ENCODE results near the gene RAB9A. TPM values are rescaled to one million over a fixed set of nuclear protein-coding genes. Genes with fewer than 3 reads are reported as not detected.

Gene RAB9A
- polyA plus RNA-seq, 1 of the 3 experiments (the other 2 are of a cell fraction), result 15.3 TPM

GRCh38 chrX:13747836-13748235, 58.9 kb downstream of the RAB9A start:
- Histone ChIP-seq H3K27me3 (ENCODE audit: insufficient read depth) (no peaks in the 10 kb centered on the region), H3K9me2 (no peaks in the 10 kb centered on the region), H3K9ac (no peak overlapping the region), H3K4me2 (no peak overlapping the region), H2AFZ (ENCODE audit: low read depth) (no peak overlapping the region), H3K9me3 (no peaks in the 10 kb centered on the region), H3K4me1 (ENCODE audit: control insufficient read depth in 1 of 2, insufficient read depth in 2 of 2, low read depth in 1 of 2, low read length in 1 of 2) (no peaks in the 10 kb centered on the region), H3K4me3 (ENCODE audit: low read depth in 2 of 2, low read length in 1 of 2) (no peak overlapping the region), H3K79me2 (ENCODE audit: insufficient read depth) (no peaks in the 10 kb centered on the region), H3K27ac (ENCODE audit: low read depth in 2 of 2, low read length in 1 of 2) (no peak overlapping the region), H3F3A (replicated peaks; ENCODE audit: insufficient read depth) (peaks cover 2% of the 10 kb centered on the region), H4K20me1 (ENCODE audit: insufficient read depth) (no peaks in the 10 kb centered on the region), H3K36me3 (replicated peaks in 1 of 2; ENCODE audit: control insufficient read depth in 1 of 2, insufficient read depth in 2 of 2, low read length in 1 of 2) (peaks cover 68 to 79% of the 10 kb centered on the region in 2 experiments)
- ChIA-PET CTCF (interaction anchor here (0.5 to 3.8 kb wide), 7 partner anchors 11 to 558 kb away, joined by 3 to 17 read pairs (median 6); partner anchors contain the start of genes OFD1 and TRAPPC2), POLR2A (no interaction called here)
- WGBS (ENCODE audit: low lambda C conversion rate), result 75% methylated on average over 2 of the region's 2 CpGs
- TF ChIP-seq MEF2A (IDR thresholded peaks at IDR 0.05; ENCODE audit: borderline replicate concordance, low read depth), result no peak
- peak; percentile 67 for TF ChIP-seq CTCF (IDR thresholded peaks at IDR 0.05)
- no peak for TF ChIP-seq RXRA (IDR thresholded peaks at IDR 0.05; ENCODE audit: borderline replicate concordance, low read depth)
- TF ChIP-seq SMC3 (IDR thresholded peaks at IDR 0.05; ENCODE audit: low read depth, low read length), result peak; percentile 41
- no peak for TF ChIP-seq FOXM1 (IDR thresholded peaks at IDR 0.05; ENCODE audit: low read depth)
- TF ChIP-seq, protein P1, sequence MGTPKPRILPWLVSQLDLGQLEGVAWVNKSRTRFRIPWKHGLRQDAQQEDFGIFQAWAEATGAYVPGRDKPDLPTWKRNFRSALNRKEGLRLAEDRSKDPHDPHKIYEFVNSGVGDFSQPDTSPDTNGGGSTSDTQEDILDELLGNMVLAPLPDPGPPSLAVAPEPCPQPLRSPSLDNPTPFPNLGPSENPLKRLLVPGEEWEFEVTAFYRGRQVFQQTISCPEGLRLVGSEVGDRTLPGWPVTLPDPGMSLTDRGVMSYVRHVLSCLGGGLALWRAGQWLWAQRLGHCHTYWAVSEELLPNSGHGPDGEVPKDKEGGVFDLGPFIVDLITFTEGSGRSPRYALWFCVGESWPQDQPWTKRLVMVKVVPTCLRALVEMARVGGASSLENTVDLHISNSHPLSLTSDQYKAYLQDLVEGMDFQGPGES (IDR thresholded peaks at IDR 0.05; ENCODE audit: low read depth, low read length), result no peak
- TF ChIP-seq SIN3A (IDR thresholded peaks at IDR 0.05; ENCODE audit: borderline replicate concordance, low read depth, low read length), result no peak
- no peak for TF ChIP-seq TAF1 (IDR thresholded peaks at IDR 0.05; ENCODE audit: borderline replicate concordance, low read depth, low read length)
- TF ChIP-seq RAD21 (IDR thresholded peaks at IDR 0.05; ENCODE audit: low read length), result peak; percentile 50
- no peak for TF ChIP-seq CHD2 (IDR thresholded peaks at IDR 0.05; ENCODE audit: low read length, partially characterized antibody)
- no peak for TF ChIP-seq MXI1 (IDR thresholded peaks at IDR 0.05; ENCODE audit: low read depth, low read length)
- TF ChIP-seq FOSL2 (IDR thresholded peaks at IDR 0.05; ENCODE audit: borderline replicate concordance, low read depth), result no peak
- peak; percentile 27 for DNase-seq

DNA sequence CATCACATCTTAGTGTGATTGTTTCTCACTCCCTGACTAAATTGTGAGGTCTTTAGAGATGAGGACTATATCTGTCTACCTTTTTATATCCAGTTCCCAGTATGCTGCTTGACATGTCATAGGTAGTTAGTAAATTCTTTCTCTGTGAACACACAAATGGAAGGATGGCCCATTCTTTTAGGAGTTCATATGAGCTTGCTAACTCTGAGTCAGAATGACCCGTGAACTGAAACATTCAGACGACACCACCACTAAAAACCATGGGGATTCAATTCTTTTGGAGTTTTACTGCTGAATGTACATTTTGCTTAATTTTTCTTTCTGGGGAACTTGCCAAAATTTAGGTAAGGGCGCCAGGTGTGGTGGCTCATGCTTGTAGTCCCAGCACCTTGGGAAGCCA, 59.6 kb downstream of the RAB9A start:
- no peaks in the 10 kb centered on the region for H3K79me2 ChIP-seq (ENCODE audit: insufficient read depth)
- no peaks in the 10 kb centered on the region for H4K20me1 ChIP-seq (ENCODE audit: insufficient read depth)
- H2AFZ ChIP-seq (ENCODE audit: low read depth), result no peak overlapping the region
- H3K4me3 ChIP-seq (ENCODE audit: low read depth in 2 of 2, low read length in 1 of 2), result no peak overlapping the region
- POLR2A ChIA-PET, result no interaction called here
- H3K4me2 ChIP-seq, result no peak overlapping the region
- no peak overlapping the region for H3K9ac ChIP-seq
- H3K36me3 ChIP-seq (replicated peaks in 1 of 2; ENCODE audit: control insufficient read depth in 1 of 2, insufficient read depth in 2 of 2, low read length in 1 of 2), result peaks cover 70 to 79% of the 10 kb centered on the region in 2 experiments
- H3K9me2 ChIP-seq, result no peaks in the 10 kb centered on the region
- WGBS (ENCODE audit: low lambda C conversion rate), result 88% methylated on average over 3 of the region's 3 CpGs
- H3K27ac ChIP-seq (ENCODE audit: low read depth in 2 of 2, low read length in 1 of 2), result no peak overlapping the region
- DNase-seq, result no peak
- H3K9me3 ChIP-seq, result no peaks in the 10 kb centered on the region
- peaks cover 2% of the 10 kb centered on the region for H3F3A ChIP-seq (replicated peaks; ENCODE audit: insufficient read depth)
- no peaks in the 10 kb centered on the region for H3K27me3 ChIP-seq (ENCODE audit: insufficient read depth)
- CTCF ChIA-PET, result interaction anchor here (0.6 to 3.8 kb wide), 7 partner anchors 60 to 558 kb away, joined by 3 to 17 read pairs (median 6); partner anchors contain the start of genes GEMIN8 and RAB9A
- no peaks in the 10 kb centered on the region for H3K4me1 ChIP-seq (ENCODE audit: control insufficient read depth in 1 of 2, insufficient read depth in 2 of 2, low read depth in 1 of 2, low read length in 1 of 2)
- TF ChIP-seq FOSL2 (IDR thresholded peaks at IDR 0.05; ENCODE audit: borderline replicate concordance, low read depth) (no peak), ZBTB33 (IDR thresholded peaks at IDR 0.05; ENCODE audit: borderline replicate concordance, low read depth) (no peak), FOXJ3 (CRISPR knock-in tag; IDR thresholded peaks at IDR 0.05) (no peak), USF1 (IDR thresholded peaks at IDR 0.05; ENCODE audit: borderline replicate concordance, low read depth) (no peak), POLR2AphosphoS5 (IDR thresholded peaks at IDR 0.05; ENCODE audit: low read depth, low read length) (no peak), SMC3 (IDR thresholded peaks at IDR 0.05; ENCODE audit: low read depth, low read length) (no peak), RXRA (IDR thresholded peaks at IDR 0.05; ENCODE audit: borderline replicate concordance, low read depth) (no peak), EZH2phosphoT487 (IDR thresholded peaks at IDR 0.05; ENCODE audit: borderline replicate concordance, low read depth) (no peak), FOXM1 (IDR thresholded peaks at IDR 0.05; ENCODE audit: low read depth) (no peak), MEF2A (IDR thresholded peaks at IDR 0.05; ENCODE audit: borderline replicate concordance, low read depth) (no peak), MXI1 (IDR thresholded peaks at IDR 0.05; ENCODE audit: low read depth, low read length) (no peak), GABPA (IDR thresholded peaks at IDR 0.05; ENCODE audit: low read depth) (no peak)
- TF ChIP-seq, protein P1 (IDR thresholded peaks at IDR 0.05; ENCODE audit: low read depth, low read length), result no peak

Measured in SK-N-SH (cell line).